ENCODE results near the gene MDM4.

GRCh38 chr1:204587621-204588020 lies 71.4 kb downstream of the MDM4 start:
- TF ChIP-seq CTCF (IDR thresholded peaks at IDR 0.05) (no peak), REST (IDR thresholded peaks at IDR 0.05; ENCODE audit: insufficient read depth in 1 of 2, low read depth in 2 of 2, low read length in 1 of 2) (no peak), POLR2AphosphoS5 (IDR thresholded peaks at IDR 0.05; ENCODE audit: low read depth, low read length) (no peak), TCF7L2 (IDR thresholded peaks at IDR 0.05; ENCODE audit: low read depth, low read length) (no peak)
